Activated CD8-positive, alpha-beta T cell treated with anti-CD3 and anti-CD28 coated beads for 36 hours (primary cell): ENCODE data around the gene ACADVL. TPM values are rescaled to one million over a fixed set of nuclear protein-coding genes. Genes with fewer than 3 reads are reported as not detected.

Source experiments
- ATAC-seq: fragments of 200-7000 bp; cut with Tn5 transposase; one replicate; pipeline ENCODE4 v1.10.0; 2021; ENCODE audit warnings: mild to moderate bottlenecking, moderate library complexity
- CTCF ChIA-PET: fragments of 350-600 bp; sonication (Branson Sonifier 250); formaldehyde crosslinking; loops from one replicate; lab custom pipeline; 2021; ENCODE audit warnings: antibody characterized with exemption; lab: Charles Lee
- POLR2A ChIA-PET: fragments of 350-600 bp; sonication (Branson Sonifier 250); formaldehyde crosslinking; loops from one replicate; lab custom pipeline; 2021; ENCODE audit warnings: antibody characterized with exemption; lab: Charles Lee
- DNase-seq: peaks from one replicate; pipeline ENCODE4 v3.0.0-alpha.2; 2020
- H3K27ac Mint-ChIP-seq: one replicate; pipeline ENCODE4 v1.8.0; 2021; ENCODE audit warnings: mild to moderate bottlenecking, mixed read lengths
- H3K27me3 Mint-ChIP-seq: one replicate; pipeline ENCODE4 v1.8.0; 2021; ENCODE audit warnings: mixed read lengths
- H3K36me3 Mint-ChIP-seq: one replicate; pipeline ENCODE4 v1.8.0; 2021; ENCODE audit warnings: low read depth, mixed read lengths
- H3K4me1 Mint-ChIP-seq: one replicate; pipeline ENCODE4 v1.8.0; 2021; ENCODE audit warnings: low read depth, mixed read lengths
- H3K4me3 Mint-ChIP-seq: one replicate; pipeline ENCODE4 v1.8.0; 2021; ENCODE audit warnings: mild to moderate bottlenecking, moderate library complexity, mixed read lengths
- H3K9me3 Mint-ChIP-seq: one replicate; pipeline ENCODE4 v1.8.0; 2021; ENCODE audit warnings: mixed read lengths
- CTCF ChIP-seq: fragments of 200-600 bp; IDR thresholded peaks from one replicate; pipeline ENCODE4 v1.8.0; 2022; ENCODE audit warnings: antibody characterized with exemption, mild to moderate bottlenecking
- intact Hi-C: fragments of 100-400 bp; cut with micrococcal nuclease; formaldehyde crosslinking; loops from one replicate; pipeline ENCODE4 v1.10.0; 2022
- total RNA-seq, 2 experiments: library from RNA; stranded (reverse); gene quantifications; one replicate each; pipeline ENCODE4 v1.2.3, GENCODE V29; 2021

Gene ACADVL
- total RNA-seq, 2 experiments from 2014 or later, result 288 to 291 TPM

- no peak for DNase-seq
- Mint-ChIP-seq H3K9me3 (no peaks in the 10 kb centered on the region), H3K4me1 (peaks cover 56% of the 10 kb centered on the region), H3K36me3 (peaks cover 32% of the 10 kb centered on the region), H3K27ac (peak overlapping the region; percentile 97), H3K27me3 (peaks cover 2% of the 10 kb centered on the region), H3K4me3 (peak overlapping the region; percentile 96)
- no peak for ATAC-seq
- POLR2A ChIA-PET, result interaction anchor here (0.7 to 15.6 kb wide), 8 partner anchors 9 to 451 kb away, joined by 3 to 261 read pairs (median 4); partner anchors contain the start of genes ACADVL, CTDNEP1, DLG4 and ELP5
- no peak for TF ChIP-seq CTCF
- CTCF ChIA-PET, result interaction anchor here (0.8 to 7.2 kb wide), 2 partner anchors 17 to 59 kb away, joined by 3 to 41 read pairs; partner anchors contain the start of genes ACADVL and DLG4
- intact Hi-C loops, result no loop called here
Observed at GRCh38 chr17:7237266-7237760, 17.6 kb downstream of the ACADVL start.

GRCh38 chr17:7237761-7238419 lies 18.2 kb downstream of the ACADVL start:
- Mint-ChIP-seq H3K27ac (peak overlapping the region; percentile 97), H3K9me3 (no peaks in the 10 kb centered on the region), H3K4me3 (peak overlapping the region; percentile 96), H3K36me3 (peaks cover 33% of the 10 kb centered on the region), H3K27me3 (peaks cover 2% of the 10 kb centered on the region), H3K4me1 (peaks cover 53% of the 10 kb centered on the region)
- TF ChIP-seq CTCF, result no peak
- ChIA-PET POLR2A (interaction anchor here (0.7 to 15.6 kb wide), 12 partner anchors 8 to 450 kb away, joined by 3 to 261 read pairs (median 4); partner anchors contain the start of genes ACADVL, CTDNEP1, DLG4 and ELP5), CTCF (interaction anchor here (2.5 to 7.2 kb wide), 2 partner anchors 11 to 18 kb away, joined by 7 to 41 read pairs; partner anchors contain the start of genes ACADVL and DLG4)
- intact Hi-C loops, result no loop called here
- ATAC-seq (peak; percentile 32), DNase-seq (peak; percentile 90)

GRCh38 chr17:7238420-7239090 lies 18.8 kb downstream of the ACADVL start:
- ATAC-seq (no peak), DNase-seq (peak; percentile 48)
- Mint-ChIP-seq H3K27me3 (peaks cover 2% of the 10 kb centered on the region), H3K4me3 (peak overlapping the region; percentile 96), H3K27ac (peak overlapping the region; percentile 97), H3K36me3 (peaks cover 35% of the 10 kb centered on the region), H3K4me1 (peaks cover 53% of the 10 kb centered on the region), H3K9me3 (no peaks in the 10 kb centered on the region)
- no peak for TF ChIP-seq CTCF
- ChIA-PET CTCF (interaction anchor here (2.5 to 7.2 kb wide), 2 partner anchors 11 to 19 kb away, joined by 7 to 41 read pairs; partner anchors contain the start of genes ACADVL and DLG4), POLR2A (interaction anchor here (0.8 to 15.6 kb wide), 10 partner anchors 11 to 448 kb away, joined by 3 to 261 read pairs (median 4); partner anchors contain the start of genes ACADVL, CTDNEP1, DLG4 and ELP5)
- intact Hi-C loops, result no loop called here

DNA sequence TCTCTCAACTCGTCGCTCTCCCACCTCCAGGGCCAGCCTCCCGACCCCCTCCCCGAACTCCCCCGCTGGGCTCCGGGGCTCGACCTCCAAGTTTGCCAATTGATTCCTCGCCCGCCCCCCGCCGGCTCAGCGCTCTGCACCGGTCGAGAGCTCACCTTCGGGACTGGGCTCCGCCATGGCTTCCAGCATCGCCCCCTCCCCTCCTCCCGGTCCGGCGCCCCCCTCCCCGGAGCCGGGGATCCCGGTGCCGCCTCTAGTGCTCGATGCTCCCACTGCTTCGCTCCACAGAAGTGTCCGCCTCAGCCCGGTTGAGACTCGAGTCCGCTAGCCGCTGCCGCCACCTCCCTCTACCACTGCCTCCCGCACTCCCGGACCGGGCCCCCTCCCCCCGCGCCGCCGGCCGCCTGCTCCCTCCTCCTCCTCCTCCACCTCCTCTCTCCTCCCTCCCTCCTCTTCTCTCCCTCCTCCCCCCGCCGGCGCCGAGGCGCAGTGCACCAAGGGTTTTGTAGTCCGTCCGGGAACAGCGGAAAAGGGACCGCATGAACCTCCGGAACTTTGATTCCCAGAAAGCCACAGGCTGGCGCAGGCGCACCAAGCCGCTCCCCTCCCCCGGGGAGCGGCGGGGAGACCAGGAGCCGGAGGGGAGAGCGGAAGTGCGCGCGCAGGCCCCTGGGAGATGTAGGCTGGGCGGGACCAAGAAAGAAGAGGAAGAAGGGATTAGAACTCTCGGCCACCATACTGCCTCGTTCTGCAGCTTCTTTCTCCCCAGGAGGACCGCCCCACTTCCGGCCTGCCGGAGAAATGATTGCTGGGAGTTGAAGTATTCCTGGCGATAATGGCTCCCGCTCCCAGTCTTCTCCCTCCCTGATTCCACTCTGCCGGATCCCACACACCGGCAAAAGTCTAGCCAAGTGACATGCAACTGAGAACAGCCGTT lies 19.6 kb downstream of the ACADVL start, which contains the start of gene PHF23:
Gene PHF23 (minus strand): TSS at position 367 of the 937 bp plus-strand sequence. CDS start 178 bp downstream, at position 189.
- no peaks in the 10 kb centered on the region for H3K9me3 Mint-ChIP-seq
- ATAC-seq, result peak; percentile 76
- no peak for TF ChIP-seq CTCF
- intact Hi-C loops, result no loop called here
- peak within 1 kb of the TSS; percentile 97 for H3K27ac Mint-ChIP-seq
- H3K27me3 Mint-ChIP-seq, result peaks cover 2% of the 10 kb centered on the region
- peak within 1 kb of the TSS; percentile 96 for H3K4me3 Mint-ChIP-seq
- peaks cover 53% of the 10 kb centered on the region for H3K4me1 Mint-ChIP-seq
- peak; percentile 98 for DNase-seq
- ChIA-PET POLR2A (interaction anchor here (0.7 to 15.6 kb wide), 9 partner anchors 10 to 447 kb away, joined by 3 to 261 read pairs (median 4); partner anchors contain the start of genes ACADVL, CTDNEP1, DLG4 and ELP5), CTCF (interaction anchor here (2.5 to 7.2 kb wide), 2 partner anchors 10 to 19 kb away, joined by 7 to 41 read pairs; partner anchors contain the start of genes ACADVL and DLG4)
- H3K36me3 Mint-ChIP-seq, result peaks cover 34% of the 10 kb centered on the region
